ENCODE data around the gene ITGA11. TPM values are rescaled to one million over a fixed set of nuclear protein-coding genes. Genes with fewer than 3 reads are reported as not detected.

ITGA11 gene
- total RNA-seq, 4 donors from 2014 or later: 0.83 to 3.6 (median 2.0) TPM

GRCh38 chr15:68414206-68414555, 17.8 kb downstream of the ITGA11 start:
- Histone ChIP-seq H3K36me3 (no peaks in the 10 kb centered on the region), H3K4me1 (peaks cover 12% of the 10 kb centered on the region), H3K9me3 (no peaks in the 10 kb centered on the region), H3K27ac (no peak overlapping the region), H3K4me3 (no peak overlapping the region), H3K27me3 (no peaks in the 10 kb centered on the region)
- TF ChIP-seq POLR2A (IDR thresholded peaks at IDR 0.05): no peak
- no peak for TF ChIP-seq POLR2AphosphoS5 (IDR thresholded peaks at IDR 0.05)
- TF ChIP-seq CTCF (IDR thresholded peaks at IDR 0.05): no peak
- no peak for TF ChIP-seq EP300 (IDR thresholded peaks at IDR 0.05)
- WGBS: 87% methylated on average over 3 of the region's 3 CpGs
- DNase-seq (ENCODE audit: low spot score in 2 of 2): no peak

- H3K36me3 ChIP-seq: no peaks in the 10 kb centered on the region
- no peaks in the 10 kb centered on the region for H3K9me3 ChIP-seq
- no peaks in the 10 kb centered on the region for H3K27me3 ChIP-seq
- WGBS: 60% methylated on average over 15 of the region's 15 CpGs
- H3K4me1 ChIP-seq: peaks cover 6% of the 10 kb centered on the region
- peak; percentile 65 to 80 for DNase-seq (ENCODE audit: low spot score in 2 of 2)
- peak overlapping the region; percentile 3 for H3K27ac ChIP-seq
- TF ChIP-seq POLR2AphosphoS5 (IDR thresholded peaks at IDR 0.05) (no peak), CTCF (IDR thresholded peaks at IDR 0.05) (no peak), EP300 (IDR thresholded peaks at IDR 0.05) (no peak), POLR2A (IDR thresholded peaks at IDR 0.05) (no peak)
- no peak overlapping the region for H3K4me3 ChIP-seq
Measured at GRCh38 chr15:68413363-68414205, 18.4 kb downstream of the ITGA11 start.

- H3K4me1 ChIP-seq: no peaks in the 10 kb centered on the region
- TF ChIP-seq POLR2A (IDR thresholded peaks at IDR 0.05): no peak
- TF ChIP-seq EP300 (IDR thresholded peaks at IDR 0.05): no peak
- TF ChIP-seq CTCF (IDR thresholded peaks at IDR 0.05): no peak
- TF ChIP-seq POLR2AphosphoS5 (IDR thresholded peaks at IDR 0.05): no peak
- H3K9me3 ChIP-seq: no peaks in the 10 kb centered on the region
- H3K27ac ChIP-seq: no peak overlapping the region
- WGBS: 85% methylated on average over 8 of the region's 8 CpGs
- H3K36me3 ChIP-seq: no peaks in the 10 kb centered on the region
- no peaks in the 10 kb centered on the region for H3K27me3 ChIP-seq
- peak; percentile 32 to 55 for DNase-seq (ENCODE audit: low spot score in 2 of 2)
- no peak overlapping the region for H3K4me3 ChIP-seq
Measured at GRCh38 chr15:68412218-68412617, 19.7 kb downstream of the ITGA11 start.

- Histone ChIP-seq H3K9me3 (no peaks in the 10 kb centered on the region), H3K27me3 (no peaks in the 10 kb centered on the region), H3K36me3 (no peaks in the 10 kb centered on the region), H3K27ac (no peak overlapping the region), H3K4me1 (no peaks in the 10 kb centered on the region), H3K4me3 (no peak overlapping the region)
- no peak for TF ChIP-seq CTCF (IDR thresholded peaks at IDR 0.05)
- peak; percentile 29 to 55 for DNase-seq (ENCODE audit: low spot score in 2 of 2)
- 91% methylated on average over 2 of the region's 2 CpGs for WGBS
Measured at GRCh38 chr15:68411735-68412134, 20.2 kb downstream of the ITGA11 start.

- Histone ChIP-seq H3K27ac (no peak overlapping the region), H3K4me1 (no peaks in the 10 kb centered on the region), H3K4me3 (no peak overlapping the region), H3K27me3 (no peaks in the 10 kb centered on the region), H3K9me3 (no peaks in the 10 kb centered on the region), H3K36me3 (no peaks in the 10 kb centered on the region)
- no peak for TF ChIP-seq EP300 (IDR thresholded peaks at IDR 0.05)
- no peak for TF ChIP-seq POLR2AphosphoS5 (IDR thresholded peaks at IDR 0.05)
- TF ChIP-seq CTCF (IDR thresholded peaks at IDR 0.05): no peak
- no peak for TF ChIP-seq POLR2A (IDR thresholded peaks at IDR 0.05)
- DNase-seq (ENCODE audit: low spot score in 2 of 2): peak; percentile 16 to 57
- 87% methylated on average over 4 of the region's 4 CpGs for WGBS
Measured at GRCh38 chr15:68411343-68411675, 20.7 kb downstream of the ITGA11 start.

All from suprapubic skin (tissue), 4 donors.